Measurements from ENCODE around the gene ZIC1.

The ZIC1 gene

GRCh38 chr3:147371771-147372340, 37.3 kb upstream of the ZIC1 start:
- no peaks in the 10 kb centered on the region for H3K36me3 Mint-ChIP-seq
- no peaks in the 10 kb centered on the region for H3K9me3 Mint-ChIP-seq
- no peak for ATAC-seq
- H3K4me1 Mint-ChIP-seq = no peaks in the 10 kb centered on the region
- peaks cover 67% of the 10 kb centered on the region for H3K27me3 Mint-ChIP-seq
- no peak overlapping the region for H3K4me3 Mint-ChIP-seq
- H3K27ac Mint-ChIP-seq = no peak overlapping the region

DNA sequence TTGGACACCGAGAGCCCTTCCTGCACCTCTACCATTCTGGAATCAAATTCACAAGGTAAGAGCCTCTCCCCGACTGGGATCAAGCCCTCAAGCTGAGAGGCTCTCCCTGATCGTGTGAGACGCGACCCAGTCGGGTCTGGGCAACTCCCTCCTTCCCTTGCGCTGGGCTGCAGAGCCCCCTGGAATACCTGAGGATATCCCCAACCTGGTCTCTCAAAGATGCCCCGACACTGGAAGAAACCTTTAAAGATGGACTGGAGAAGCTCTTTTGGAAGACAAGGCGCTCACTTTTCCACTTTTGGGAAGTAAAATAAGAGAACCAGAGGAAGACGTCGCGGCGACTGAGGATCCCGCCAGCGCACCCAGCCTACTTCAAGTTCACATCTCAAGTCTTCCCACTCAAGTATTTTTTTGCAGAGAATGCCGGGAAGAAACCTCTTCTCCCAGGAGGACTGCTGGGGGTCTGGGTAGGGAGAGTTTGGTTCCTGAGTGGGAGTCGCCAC, 36.6 kb upstream of the ZIC1 start:
- Mint-ChIP-seq H3K4me1 (no peaks in the 10 kb centered on the region), H3K27me3 (peaks cover 74% of the 10 kb centered on the region), H3K27ac (no peak overlapping the region), H3K36me3 (no peaks in the 10 kb centered on the region), H3K9me3 (no peaks in the 10 kb centered on the region), H3K4me3 (no peak overlapping the region)
- ATAC-seq = no peak

- H3K4me3 Mint-ChIP-seq = no peak overlapping the region
- H3K36me3 Mint-ChIP-seq = no peaks in the 10 kb centered on the region
- H3K9me3 Mint-ChIP-seq = no peaks in the 10 kb centered on the region
- no peaks in the 10 kb centered on the region for H3K4me1 Mint-ChIP-seq
- no peak overlapping the region for H3K27ac Mint-ChIP-seq
- peaks cover 77% of the 10 kb centered on the region for H3K27me3 Mint-ChIP-seq
- no peak for ATAC-seq
These were observed 35.9 kb upstream of the ZIC1 start for GRCh38 chr3:147373301-147373700.

GRCh38 chr3:147377412-147378367, 31.5 kb upstream of the ZIC1 start:
- no peaks in the 10 kb centered on the region for H3K9me3 Mint-ChIP-seq
- H3K4me3 Mint-ChIP-seq = no peak overlapping the region
- no peak overlapping the region for H3K27ac Mint-ChIP-seq
- H3K27me3 Mint-ChIP-seq = peaks cover 69% of the 10 kb centered on the region
- H3K36me3 Mint-ChIP-seq = no peaks in the 10 kb centered on the region
- H3K4me1 Mint-ChIP-seq = no peaks in the 10 kb centered on the region
- no peak for ATAC-seq

GRCh38 chr3:147379651-147380050, 29.5 kb upstream of the ZIC1 start:
- Mint-ChIP-seq H3K27me3 (peaks cover 69% of the 10 kb centered on the region), H3K27ac (no peak overlapping the region), H3K4me1 (no peaks in the 10 kb centered on the region), H3K4me3 (no peak overlapping the region), H3K36me3 (no peaks in the 10 kb centered on the region), H3K9me3 (no peaks in the 10 kb centered on the region)
- no peak for ATAC-seq

DNA sequence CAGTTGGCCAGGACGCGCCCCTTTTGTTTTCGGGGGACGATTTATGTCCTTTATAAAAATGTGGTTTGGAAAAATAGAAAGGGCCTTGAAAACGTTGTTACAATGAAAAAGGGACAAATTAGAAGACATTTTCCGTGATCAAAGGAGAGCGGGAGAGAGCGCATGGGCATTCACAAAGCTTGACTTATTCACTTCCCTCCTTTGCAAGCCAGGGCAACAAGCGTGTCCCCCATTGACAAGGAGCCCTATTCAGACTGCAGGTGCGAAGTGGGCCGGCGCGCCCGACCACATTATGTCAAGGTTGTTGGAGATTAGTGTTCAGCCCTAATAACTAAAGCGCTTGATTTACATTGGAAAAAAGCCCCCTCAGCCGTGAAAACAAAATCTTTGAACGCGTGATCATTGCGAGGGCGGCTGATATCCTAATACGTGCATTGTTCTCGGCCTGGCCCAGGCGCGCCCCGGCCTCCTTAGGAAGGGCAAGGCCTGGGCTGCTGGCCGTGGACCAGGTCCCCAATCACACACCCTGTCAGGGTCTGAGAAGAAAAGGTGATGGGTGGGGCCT, 28.7 kb upstream of the ZIC1 start:
- Mint-ChIP-seq H3K27ac (no peak overlapping the region), H3K4me3 (no peak overlapping the region), H3K27me3 (peaks cover 75% of the 10 kb centered on the region), H3K36me3 (no peaks in the 10 kb centered on the region), H3K9me3 (no peaks in the 10 kb centered on the region), H3K4me1 (no peaks in the 10 kb centered on the region)
- no peak for ATAC-seq

- no peaks in the 10 kb centered on the region for H3K9me3 Mint-ChIP-seq
- H3K36me3 Mint-ChIP-seq = no peaks in the 10 kb centered on the region
- no peak overlapping the region for H3K27ac Mint-ChIP-seq
- H3K4me3 Mint-ChIP-seq = no peak overlapping the region
- no peak for ATAC-seq
- peaks cover 80% of the 10 kb centered on the region for H3K27me3 Mint-ChIP-seq
- no peaks in the 10 kb centered on the region for H3K4me1 Mint-ChIP-seq
These were observed 28.2 kb upstream of the ZIC1 start for GRCh38 chr3:147380977-147381376.

DNA sequence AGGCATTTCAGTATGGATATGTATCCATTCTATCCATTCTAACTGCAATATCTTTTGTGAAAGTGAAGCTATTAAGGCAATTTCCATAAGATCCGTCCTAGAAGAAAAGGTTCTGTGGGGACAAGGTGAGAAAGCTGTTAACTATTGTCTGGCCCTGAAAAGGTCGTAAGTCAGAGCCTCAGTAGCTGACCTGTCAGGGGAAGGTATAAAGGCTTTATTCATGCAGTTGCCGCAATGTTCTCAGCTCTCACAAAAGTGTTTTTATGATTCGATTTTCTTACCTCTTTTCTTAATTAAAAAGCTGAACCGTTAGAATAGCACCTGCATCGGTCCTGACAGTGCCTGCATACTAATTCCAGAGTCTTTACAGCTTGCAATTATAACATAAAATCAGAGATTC, 27.6 kb upstream of the ZIC1 start:
- Mint-ChIP-seq H3K27ac (no peak overlapping the region), H3K9me3 (no peaks in the 10 kb centered on the region), H3K4me3 (no peak overlapping the region), H3K27me3 (peaks cover 86% of the 10 kb centered on the region), H3K36me3 (no peaks in the 10 kb centered on the region), H3K4me1 (no peaks in the 10 kb centered on the region)
- no peak for ATAC-seq

- H3K27ac Mint-ChIP-seq = no peak overlapping the region
- H3K4me3 Mint-ChIP-seq = no peak overlapping the region
- peaks cover 90% of the 10 kb centered on the region for H3K27me3 Mint-ChIP-seq
- H3K4me1 Mint-ChIP-seq = no peaks in the 10 kb centered on the region
- H3K36me3 Mint-ChIP-seq = no peaks in the 10 kb centered on the region
- ATAC-seq = no peak
- no peaks in the 10 kb centered on the region for H3K9me3 Mint-ChIP-seq
These were observed 25.5 kb upstream of the ZIC1 start for GRCh38 chr3:147383617-147384016.

GRCh38 chr3:147384210-147385058, 24.7 kb upstream of the ZIC1 start:
- Mint-ChIP-seq H3K4me1 (no peaks in the 10 kb centered on the region), H3K27me3 (peaks cover 90% of the 10 kb centered on the region), H3K9me3 (no peaks in the 10 kb centered on the region), H3K27ac (no peak overlapping the region), H3K36me3 (no peaks in the 10 kb centered on the region), H3K4me3 (no peak overlapping the region)
- no peak for ATAC-seq

GRCh38 chr3:147385059-147386012, 23.8 kb upstream of the ZIC1 start:
- H3K27ac Mint-ChIP-seq = no peak overlapping the region
- no peaks in the 10 kb centered on the region for H3K4me1 Mint-ChIP-seq
- H3K9me3 Mint-ChIP-seq = no peaks in the 10 kb centered on the region
- H3K27me3 Mint-ChIP-seq = peaks cover 90% of the 10 kb centered on the region
- H3K4me3 Mint-ChIP-seq = no peak overlapping the region
- ATAC-seq = no peak
- H3K36me3 Mint-ChIP-seq = no peaks in the 10 kb centered on the region

- ATAC-seq = no peak
- Mint-ChIP-seq H3K9me3 (no peaks in the 10 kb centered on the region), H3K4me1 (no peaks in the 10 kb centered on the region), H3K36me3 (no peaks in the 10 kb centered on the region), H3K27me3 (peaks cover 93% of the 10 kb centered on the region), H3K27ac (no peak overlapping the region), H3K4me3 (no peak overlapping the region)
These were observed 21.8 kb upstream of the ZIC1 start for GRCh38 chr3:147387291-147387884.

GRCh38 chr3:147387885-147388699, 21.1 kb upstream of the ZIC1 start:
- Mint-ChIP-seq H3K4me1 (no peaks in the 10 kb centered on the region), H3K27ac (no peak overlapping the region), H3K27me3 (peaks cover 95% of the 10 kb centered on the region), H3K9me3 (no peaks in the 10 kb centered on the region), H3K36me3 (no peaks in the 10 kb centered on the region), H3K4me3 (no peak overlapping the region)
- no peak for ATAC-seq
